Tibial artery (tissue), 4 donors: ENCODE data around the gene AFF3.

Experiments used
- DNase-seq, 2 donors: peaks; one replicate each; pipeline ENCODE4 v3.0.0-alpha.2; 2019
- H3K27ac ChIP-seq, 2 donors: fragments of 200-600 bp; sonication (generic) in 1 of 2; 1 replicate in 1 of 2; 2 replicates in 1 of 2; pipeline ENCODE4 v1.5.1; 2018 to 2019; ENCODE audit warnings: mild to moderate bottlenecking in 1 of 2
- H3K27me3 ChIP-seq, 2 donors: fragments of 200-600 bp; sonication (generic) in 1 of 2; one replicate each; pipeline versions ENCODE4 v1.5.1 to v1.6.0; 2016 to 2019
- H3K36me3 ChIP-seq, 3 donors: fragments of 200-600 bp; sonication (generic) in 2 of 3; one replicate each; pipeline ENCODE4 v1.5.1; 2016 to 2019; ENCODE audit warnings: mild to moderate bottlenecking in 2 of 3
- H3K4me1 ChIP-seq, 4 donors: fragments of 200-600 bp; sonication (generic) in 2 of 4; 1 replicate in 3 of 4; 2 replicates in 1 of 4; pipeline ENCODE4 v1.5.1; 2016 to 2019
- H3K4me3 ChIP-seq, 2 donors: fragments of 200-600 bp; sonication (generic) in 1 of 2; 1 replicate in 1 of 2; 2 replicates in 1 of 2; pipeline ENCODE4 v1.5.1; 2018 to 2019; ENCODE audit warnings: mild to moderate bottlenecking in 2 of 2
- H3K9me3 ChIP-seq, 3 donors: fragments of 200-600 bp; sonication (generic) in 1 of 3; one replicate each; pipeline ENCODE4 v1.5.1; 2016 to 2019
- CTCF ChIP-seq, 2 experiments: fragments of 200-600 bp in 1 of 2; fragments of 450-650 bp in 1 of 2; IDR thresholded peaks; one replicate each; pipeline ENCODE4 v1.5.1; 2017 to 2019; ENCODE audit warnings: antibody characterized with exemption in 2 of 2, mild to moderate bottlenecking in 1 of 2, moderate library complexity in 1 of 2
- intact Hi-C: fragments of 100-400 bp; cut with DNase I; formaldehyde crosslinking; loops from one replicate; pipeline ENCODE4 v1.15.0; 2023; ENCODE audit warnings: low total_unique reads

AFF3 gene

DNA sequence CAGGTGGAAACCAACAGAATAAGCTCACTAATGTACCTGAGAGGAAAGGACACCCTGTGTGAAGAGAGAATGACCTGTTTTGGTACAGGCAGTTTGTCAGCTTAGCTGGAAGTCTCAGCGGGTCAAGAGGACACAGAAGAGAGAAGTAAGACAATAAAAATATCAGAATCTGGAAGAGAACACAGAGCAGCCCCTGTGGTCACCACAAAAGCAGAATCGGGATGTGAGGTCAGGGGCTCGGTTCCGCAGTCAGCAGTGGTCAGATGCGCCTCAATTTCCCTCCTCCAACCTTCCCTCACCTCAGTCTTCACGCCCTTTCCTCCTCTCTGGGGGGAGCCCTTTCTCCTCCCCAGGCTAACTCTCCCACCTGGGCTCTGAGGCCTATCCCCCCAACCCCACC is 122.9 kb downstream of the AFF3 start:
- Histone ChIP-seq H3K9me3 (no peaks in the 10 kb centered on the region), H3K4me1 (peaks cover 0 to 20% (median 12%) of the 10 kb centered on the region in 4 donors), H3K27ac (no peak overlapping the region), H3K27me3 (no peaks in the 10 kb centered on the region), H3K4me3 (no peak overlapping the region), H3K36me3 (no peaks in the 10 kb centered on the region)
- no peak for TF ChIP-seq CTCF (IDR thresholded peaks at IDR 0.05)
- no peak for DNase-seq
- intact Hi-C loops, result no loop called here

DNA sequence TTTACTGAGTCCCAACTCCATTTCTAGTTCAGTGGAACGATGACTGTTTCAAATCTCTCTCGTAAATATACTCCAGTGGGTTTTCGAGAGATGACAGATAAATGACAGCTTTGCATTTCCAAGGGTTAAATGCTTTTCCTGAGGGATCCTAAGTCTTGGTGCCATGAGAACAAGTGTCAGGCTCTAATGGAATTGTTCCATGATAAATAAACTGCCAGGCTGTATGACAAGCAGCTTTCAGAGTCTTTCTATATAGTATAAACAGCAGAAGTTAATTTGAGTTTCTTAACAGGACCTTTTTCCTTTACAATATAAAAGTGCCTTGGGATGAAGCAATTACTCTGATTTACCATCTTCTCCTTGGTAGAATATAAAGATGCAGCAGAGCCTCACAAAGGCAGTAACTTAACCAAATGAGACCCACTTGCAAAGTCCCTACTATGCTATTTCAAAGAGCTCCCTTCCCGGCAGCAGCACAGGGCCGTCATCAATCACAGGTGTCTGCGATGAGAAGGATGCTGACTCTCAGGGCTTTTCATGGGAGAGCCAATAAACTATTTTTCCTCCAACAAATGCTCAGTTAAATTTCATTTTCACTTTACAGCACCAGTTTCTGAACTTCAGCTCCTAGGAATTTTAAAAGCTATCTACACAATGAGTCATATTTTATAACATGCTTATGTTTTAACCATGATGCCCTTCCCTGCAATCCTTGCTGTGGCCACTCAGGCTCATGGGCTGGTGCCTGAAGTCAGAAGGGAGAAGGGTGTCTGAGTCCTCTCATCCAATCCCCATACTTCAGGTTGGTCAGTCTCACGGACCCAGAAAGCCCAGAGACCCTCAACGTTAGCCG is 123.8 kb downstream of the AFF3 start:
- Histone ChIP-seq H3K27me3 (no peaks in the 10 kb centered on the region), H3K9me3 (no peaks in the 10 kb centered on the region), H3K36me3 (no peaks in the 10 kb centered on the region), H3K4me1 (peaks cover 0 to 28% (median 15%) of the 10 kb centered on the region in 4 donors), H3K27ac (no peak overlapping the region), H3K4me3 (no peak overlapping the region)
- no peak for DNase-seq
- no peak for TF ChIP-seq CTCF (IDR thresholded peaks at IDR 0.05)
- intact Hi-C loops, result no loop called here

DNA sequence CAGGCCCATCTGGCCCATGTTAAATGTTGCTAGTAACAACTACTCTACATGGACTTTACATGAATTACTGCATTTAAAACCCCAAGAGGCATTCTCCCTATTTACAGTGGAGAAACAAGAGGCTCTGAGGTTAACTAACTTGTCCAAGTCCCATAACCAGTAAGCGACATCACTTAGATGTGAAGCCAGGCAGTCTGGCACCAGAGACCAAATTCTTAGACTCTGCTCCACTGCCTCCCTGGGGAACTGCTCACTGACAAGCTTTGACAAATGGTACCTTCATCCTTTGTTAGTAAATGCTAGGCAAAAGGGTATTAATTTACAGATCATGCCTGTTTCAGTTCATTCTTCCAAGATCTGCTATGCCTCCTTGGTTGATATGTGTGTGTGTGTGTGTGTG is 124.8 kb downstream of the AFF3 start:
- intact Hi-C loops, result no loop called here
- DNase-seq, result no peak
- no peaks in the 10 kb centered on the region for H3K27me3 ChIP-seq

DNA sequence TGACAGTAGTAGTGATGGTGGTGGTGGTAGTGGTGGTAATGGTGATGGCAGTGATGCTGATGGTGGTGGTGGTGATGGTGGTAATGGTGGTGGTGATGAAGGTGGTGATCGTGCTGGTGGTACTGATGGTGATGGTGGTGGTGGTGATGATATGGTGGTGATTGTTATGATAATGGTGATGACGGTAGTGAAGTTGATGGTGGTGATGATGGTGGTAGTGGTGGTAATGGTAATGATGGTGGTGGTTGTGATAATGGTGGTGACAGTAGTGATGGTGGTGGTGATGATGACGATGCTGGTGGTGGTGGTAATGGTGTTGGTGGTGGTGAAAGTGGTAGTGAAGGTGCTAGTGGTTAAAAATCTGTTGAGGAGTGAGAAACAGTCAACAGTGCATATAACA is 125.6 kb downstream of the AFF3 start:
- intact Hi-C loops, result no loop called here
- no peaks in the 10 kb centered on the region for H3K27me3 ChIP-seq
- no peak for TF ChIP-seq CTCF (IDR thresholded peaks at IDR 0.05)

More for the DNA sequence above, 124.8 kb downstream of the AFF3 start:
- H3K27ac ChIP-seq, result no peak overlapping the region
- no peak overlapping the region for H3K4me3 ChIP-seq
- no peaks in the 10 kb centered on the region for H3K9me3 ChIP-seq
- H3K4me1 ChIP-seq, result peaks cover 0 to 36% (median 17%) of the 10 kb centered on the region in 4 donors
- TF ChIP-seq CTCF (IDR thresholded peaks at IDR 0.05), result no peak
- no peaks in the 10 kb centered on the region for H3K36me3 ChIP-seq

GRCh38 chr2:100015849-100016248 is 126.5 kb downstream of the AFF3 start:
- no peaks in the 10 kb centered on the region for H3K9me3 ChIP-seq
- H3K4me3 ChIP-seq, result no peak overlapping the region
- intact Hi-C loops, result no loop called here
- peaks cover 0 to 46% (median 17%) of the 10 kb centered on the region in 4 donors for H3K4me1 ChIP-seq
- DNase-seq, result no peak
- no peak overlapping the region for H3K27ac ChIP-seq
- H3K36me3 ChIP-seq, result no peaks in the 10 kb centered on the region
- TF ChIP-seq CTCF (IDR thresholded peaks at IDR 0.05), result no peak
- H3K27me3 ChIP-seq, result no peaks in the 10 kb centered on the region

More for the DNA sequence above, 125.6 kb downstream of the AFF3 start:
- peaks cover 0 to 37% (median 17%) of the 10 kb centered on the region in 4 donors for H3K4me1 ChIP-seq
- H3K36me3 ChIP-seq, result no peaks in the 10 kb centered on the region
- no peak overlapping the region for H3K4me3 ChIP-seq
- no peak for DNase-seq
- no peak overlapping the region for H3K27ac ChIP-seq
- no peaks in the 10 kb centered on the region for H3K9me3 ChIP-seq
